SU-DHL-6 (cell line): ENCODE measurements around the gene TBC1D19.

Experiments
- EZH2phosphoT487 ChIP-seq: fragments of 200-600 bp; sonication (generic), shearing (Covaris generic); conservative IDR thresholded peaks from 2 replicates; pipeline ENCODE4 v1.6.1; 2018; ENCODE audit warnings: mild to moderate bottlenecking, antibody characterized with exemption, low read length, moderate library complexity, mixed read lengths
- TF ChIP-seq, protein P1 (sequence below): fragments of 200-600 bp; sonication (generic); IDR thresholded peaks from one replicate; pipeline ENCODE4 v1.5.1; 2017; ENCODE audit warnings: antibody characterized with exemption, mild to moderate bottlenecking, low read length, moderate library complexity; ENCODE audit not compliant: insufficient read depth, poor library complexity, severe bottlenecking

DNA sequence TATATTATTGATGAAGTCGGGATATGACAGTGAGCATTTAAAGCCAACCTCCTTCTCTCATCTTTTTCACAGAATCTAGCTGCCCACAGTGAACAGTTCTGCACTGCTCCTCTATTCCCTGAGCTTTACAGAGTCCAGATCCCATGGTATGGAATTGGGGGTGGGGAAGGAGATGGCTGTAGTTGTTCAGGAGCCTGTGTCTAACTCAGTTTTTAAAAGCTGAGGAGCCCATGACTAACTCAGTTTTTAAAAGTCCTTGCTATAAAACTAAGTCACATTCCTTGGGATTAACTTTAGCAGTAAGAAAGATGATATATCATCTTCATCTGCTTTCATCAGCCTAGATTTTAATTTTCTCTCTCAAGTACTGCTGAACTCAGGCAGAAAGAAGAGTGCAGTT, 180.3 kb downstream of the TBC1D19 start:
- TF ChIP-seq, protein P1, sequence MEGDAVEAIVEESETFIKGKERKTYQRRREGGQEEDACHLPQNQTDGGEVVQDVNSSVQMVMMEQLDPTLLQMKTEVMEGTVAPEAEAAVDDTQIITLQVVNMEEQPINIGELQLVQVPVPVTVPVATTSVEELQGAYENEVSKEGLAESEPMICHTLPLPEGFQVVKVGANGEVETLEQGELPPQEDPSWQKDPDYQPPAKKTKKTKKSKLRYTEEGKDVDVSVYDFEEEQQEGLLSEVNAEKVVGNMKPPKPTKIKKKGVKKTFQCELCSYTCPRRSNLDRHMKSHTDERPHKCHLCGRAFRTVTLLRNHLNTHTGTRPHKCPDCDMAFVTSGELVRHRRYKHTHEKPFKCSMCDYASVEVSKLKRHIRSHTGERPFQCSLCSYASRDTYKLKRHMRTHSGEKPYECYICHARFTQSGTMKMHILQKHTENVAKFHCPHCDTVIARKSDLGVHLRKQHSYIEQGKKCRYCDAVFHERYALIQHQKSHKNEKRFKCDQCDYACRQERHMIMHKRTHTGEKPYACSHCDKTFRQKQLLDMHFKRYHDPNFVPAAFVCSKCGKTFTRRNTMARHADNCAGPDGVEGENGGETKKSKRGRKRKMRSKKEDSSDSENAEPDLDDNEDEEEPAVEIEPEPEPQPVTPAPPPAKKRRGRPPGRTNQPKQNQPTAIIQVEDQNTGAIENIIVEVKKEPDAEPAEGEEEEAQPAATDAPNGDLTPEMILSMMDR = no peak
- TF ChIP-seq EZH2phosphoT487 = no peak
